Astrocyte of the cerebellum (primary cell): Measurements from ENCODE around the gene EXOC6B.
"Not testable (repeated sequence)": the region's sequence is repeated elsewhere in the genome, so short reads cannot be mapped to it uniquely, and the experiment has no call there.

Experiments
- DNase-seq: peaks from one replicate; pipeline ENCODE4 v3.0.0-alpha.2; 2011; ENCODE audit warnings: low read depth
- H3K4me3 ChIP-seq: 2 replicates; pipeline ENCODE4 v1.5.1; 2011; ENCODE audit warnings: mild to moderate bottlenecking, low read depth, low read length, moderate library complexity
- in situ Hi-C: cut with HindIII; loops from 2 replicates; pipeline ENCODE4 v1.10.0; 2017; ENCODE audit warnings: low sequenced_read_pairs
- TF ChIP-seq, protein P1 (sequence below): IDR thresholded peaks from 2 replicates; pipeline ENCODE4 v1.5.1; 2012; ENCODE audit warnings: low read length, low read depth, moderate library complexity, mild to moderate bottlenecking; ENCODE audit errors: missing control alignments

The EXOC6B gene

DNA sequence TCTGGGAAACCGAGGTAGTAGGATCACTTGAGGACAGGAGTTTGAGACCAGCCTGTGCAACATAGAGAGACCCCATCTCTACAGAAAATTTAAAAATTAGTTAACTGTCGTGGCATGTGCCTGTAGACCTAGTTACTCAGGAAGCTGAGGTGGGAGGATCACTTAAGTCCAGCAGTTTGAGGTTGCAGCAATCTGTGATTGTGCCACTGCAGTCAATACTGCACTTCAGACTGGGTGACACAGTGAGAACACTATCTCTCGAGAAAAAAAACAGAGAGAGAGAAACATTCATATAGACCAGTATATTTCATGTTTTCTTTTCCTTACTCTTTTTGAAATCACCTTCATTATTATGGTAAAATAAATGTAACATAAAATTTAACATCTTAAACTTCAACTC lies 387.5 kb downstream of the EXOC6B start:
- DNase-seq, result no peak
- in situ Hi-C loops, result no loop called here
- H3K4me3 ChIP-seq, result no peak overlapping the region
- TF ChIP-seq, protein P1, sequence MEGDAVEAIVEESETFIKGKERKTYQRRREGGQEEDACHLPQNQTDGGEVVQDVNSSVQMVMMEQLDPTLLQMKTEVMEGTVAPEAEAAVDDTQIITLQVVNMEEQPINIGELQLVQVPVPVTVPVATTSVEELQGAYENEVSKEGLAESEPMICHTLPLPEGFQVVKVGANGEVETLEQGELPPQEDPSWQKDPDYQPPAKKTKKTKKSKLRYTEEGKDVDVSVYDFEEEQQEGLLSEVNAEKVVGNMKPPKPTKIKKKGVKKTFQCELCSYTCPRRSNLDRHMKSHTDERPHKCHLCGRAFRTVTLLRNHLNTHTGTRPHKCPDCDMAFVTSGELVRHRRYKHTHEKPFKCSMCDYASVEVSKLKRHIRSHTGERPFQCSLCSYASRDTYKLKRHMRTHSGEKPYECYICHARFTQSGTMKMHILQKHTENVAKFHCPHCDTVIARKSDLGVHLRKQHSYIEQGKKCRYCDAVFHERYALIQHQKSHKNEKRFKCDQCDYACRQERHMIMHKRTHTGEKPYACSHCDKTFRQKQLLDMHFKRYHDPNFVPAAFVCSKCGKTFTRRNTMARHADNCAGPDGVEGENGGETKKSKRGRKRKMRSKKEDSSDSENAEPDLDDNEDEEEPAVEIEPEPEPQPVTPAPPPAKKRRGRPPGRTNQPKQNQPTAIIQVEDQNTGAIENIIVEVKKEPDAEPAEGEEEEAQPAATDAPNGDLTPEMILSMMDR, result no peak

DNA sequence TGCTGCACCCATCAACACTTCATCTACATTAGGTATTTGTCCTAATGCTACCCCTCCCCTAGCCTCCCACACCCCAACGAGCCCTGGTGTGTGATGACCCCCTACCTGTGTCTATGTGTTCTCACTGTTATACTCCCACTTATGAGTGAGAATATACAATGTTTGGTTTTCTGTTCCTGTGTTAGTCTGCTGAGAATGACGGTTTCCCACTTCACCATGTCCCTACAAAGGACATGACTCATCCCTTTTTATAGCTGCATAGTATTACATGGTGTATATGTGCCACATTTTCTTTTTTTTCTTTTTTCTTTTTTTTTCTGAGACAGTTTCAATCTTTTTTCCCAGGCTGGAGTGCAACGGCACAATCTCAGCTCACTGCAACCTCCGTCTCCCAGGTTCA lies 394.1 kb downstream of the EXOC6B start:
- H3K4me3 ChIP-seq, result no peak overlapping the region
- in situ Hi-C loops, result no loop called here
- TF ChIP-seq, protein P1, result no peak
- DNase-seq, result no peak

DNA sequence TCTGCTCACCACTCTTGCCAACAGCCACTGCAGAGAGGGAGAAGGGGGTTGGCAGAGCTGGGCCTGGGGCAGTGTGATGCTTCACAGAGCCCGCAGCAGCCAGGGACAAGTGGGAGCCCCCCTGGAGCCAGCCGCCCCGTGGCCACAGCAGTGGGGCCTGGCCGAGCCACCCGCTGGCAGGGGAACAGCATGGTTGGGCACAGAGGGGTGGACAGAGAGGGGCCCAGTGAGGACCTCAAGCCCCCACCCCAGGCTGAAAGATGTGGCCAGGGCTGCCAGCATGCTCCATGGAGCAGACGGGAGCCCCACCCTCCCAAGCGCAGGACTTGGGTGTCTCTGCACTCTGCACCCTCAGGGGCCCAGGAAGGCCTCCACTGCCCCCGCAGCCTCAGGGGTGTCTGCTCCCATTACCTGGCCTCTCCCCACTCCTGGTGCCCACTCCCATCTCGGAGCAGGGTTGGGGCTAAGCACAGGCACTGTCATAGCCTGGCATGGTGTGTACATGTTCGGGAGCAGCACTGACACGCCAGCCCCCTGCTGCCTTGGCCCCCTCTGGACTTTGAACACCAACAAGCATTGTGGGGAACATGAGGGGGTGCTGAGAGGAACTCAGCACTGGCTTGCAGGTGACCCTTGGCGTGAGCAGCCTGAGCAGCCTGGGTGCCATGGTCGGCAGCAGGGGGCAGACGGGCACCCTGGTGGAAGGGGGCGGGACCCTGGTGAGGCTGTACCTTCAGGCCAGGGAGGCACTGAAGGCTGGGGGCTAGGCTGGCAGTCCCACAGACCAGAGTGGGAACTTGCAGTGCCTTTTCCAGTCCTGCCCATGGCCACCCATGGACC lies 398.6 kb downstream of the EXOC6B start:
- TF ChIP-seq, protein P1, result no peak
- in situ Hi-C loops, result no loop called here
- no peak overlapping the region for H3K4me3 ChIP-seq
- DNase-seq, result no peak

DNA sequence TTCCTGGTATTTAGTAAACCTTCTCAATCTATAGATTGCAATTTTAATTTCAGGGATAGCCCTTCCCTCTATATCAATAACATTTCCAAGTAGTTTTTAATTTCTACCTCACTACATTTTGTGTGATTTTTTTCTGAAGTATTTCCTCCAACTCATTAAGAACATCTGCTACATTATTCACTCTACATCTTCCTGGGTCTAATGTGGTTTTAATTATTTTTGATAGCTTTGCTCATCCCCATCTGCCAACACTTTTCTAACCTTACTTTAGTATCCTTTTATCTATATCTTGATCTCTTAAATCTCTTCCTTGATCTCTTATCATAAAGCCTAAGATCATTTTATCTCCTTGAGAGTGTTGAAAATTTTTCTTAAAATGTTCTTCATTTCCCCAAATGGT lies 399.8 kb downstream of the EXOC6B start:
- in situ Hi-C loops, result no loop called here
- TF ChIP-seq, protein P1, result no peak
- H3K4me3 ChIP-seq, result no peak overlapping the region
- DNase-seq, result no peak

DNA sequence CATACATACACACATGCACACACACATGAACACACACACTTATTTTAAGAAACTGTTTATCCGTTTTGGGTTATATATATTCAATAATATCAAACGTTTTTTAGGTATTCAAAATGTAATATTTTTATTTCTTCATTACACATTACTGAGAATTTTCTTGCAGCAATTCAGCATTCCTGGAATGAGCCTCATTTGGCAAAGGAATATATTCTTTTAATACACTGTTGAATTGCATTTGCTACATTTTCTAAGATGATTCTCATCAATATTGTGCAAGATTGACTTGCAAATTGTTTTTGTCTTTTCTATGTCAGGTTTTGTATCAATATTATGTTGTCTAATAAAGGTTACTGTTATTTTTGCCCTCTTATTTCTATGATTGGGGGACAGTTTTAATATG lies 402.1 kb downstream of the EXOC6B start:
- in situ Hi-C loops, result no loop called here
- no peak for DNase-seq
- TF ChIP-seq, protein P1, result no peak
- no peak overlapping the region for H3K4me3 ChIP-seq

DNA sequence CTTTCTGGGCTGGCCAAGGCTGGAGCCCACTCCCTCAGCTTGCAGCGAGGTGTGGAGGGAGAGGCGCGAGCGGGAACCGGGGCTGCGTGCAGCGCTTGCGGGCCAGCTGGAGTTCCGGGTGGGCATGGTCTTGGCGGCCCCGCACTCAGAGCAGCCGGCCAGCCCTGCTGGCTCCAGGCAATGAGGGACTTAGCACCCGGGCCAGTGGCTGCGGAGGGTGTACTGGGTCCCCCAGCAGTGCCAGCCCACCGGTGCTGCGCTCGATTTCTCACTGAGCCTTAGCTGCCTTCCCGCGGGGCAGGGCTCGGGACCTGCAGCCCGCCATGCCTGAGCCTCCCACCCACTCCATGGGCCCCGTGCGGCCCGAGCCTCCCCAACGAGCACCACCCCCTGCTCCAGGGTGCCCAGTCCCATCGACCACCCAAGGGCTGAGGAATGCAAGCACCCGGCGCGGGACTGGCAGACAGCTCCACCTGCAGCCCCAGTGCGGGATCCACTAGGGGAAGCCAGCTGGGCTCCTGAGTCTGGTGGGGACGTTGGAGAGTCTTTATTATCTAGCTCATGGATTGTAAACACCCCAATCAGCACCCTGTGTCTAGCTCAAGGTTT lies 404.0 kb downstream of the EXOC6B start:
- H3K4me3 ChIP-seq, in situ Hi-C loops, DNase-seq: not testable (repeated sequence)
